NCI-H2196 (cell line): ENCODE measurements around the gene AMT.

Experiments used
- DNase-seq: peaks from one replicate; lab custom pipeline; 2025; ENCODE audit not compliant: unreplicated experiment; lab: John Stamatoyannopoulos, UW

The AMT gene

GRCh38 chr3:49389297-49389696 lies 33.0 kb downstream of the AMT start:
- no peak for DNase-seq

- DNase-seq, result no peak
Measured at GRCh38 chr3:49388289-49388820, 33.9 kb downstream of the AMT start.

- DNase-seq, result no peak
Measured at GRCh38 chr3:49387721-49388120, 34.6 kb downstream of the AMT start.

- no peak for DNase-seq
Measured at GRCh38 chr3:49386056-49386756, 36.1 kb downstream of the AMT start.

GRCh38 chr3:49385617-49386016 lies 36.7 kb downstream of the AMT start:
- DNase-seq, result no peak

- DNase-seq, result no peak
Measured at GRCh38 chr3:49383387-49383786, 38.9 kb downstream of the AMT start.

- DNase-seq, result no peak
Measured at GRCh38 chr3:49378249-49378895, 43.9 kb downstream of the AMT start.

- DNase-seq, result no peak
Measured at GRCh38 chr3:49377483-49377882, 44.8 kb downstream of the AMT start.

- no peak for DNase-seq
Measured at GRCh38 chr3:49371946-49372345, 50.3 kb downstream of the AMT start.

- no peak for DNase-seq
Measured at GRCh38 chr3:49370585-49371290, 51.5 kb downstream of the AMT start.
